Pons (tissue), 1 donor: ENCODE data around the gene MDM4.

ENCODE experiments used
- DNase-seq: peaks from one replicate; pipeline ENCODE4 v3.0.0-alpha.2; 2016; ENCODE audit warnings: low spot score

MDM4 gene

GRCh38 chr1:204578867-204579664 is 62.9 kb downstream of the MDM4 start:
- peak; percentile 22 for DNase-seq

- no peak for DNase-seq
Observed at GRCh38 chr1:204579681-204580080, 63.5 kb downstream of the MDM4 start.

- DNase-seq, result no peak
Observed at GRCh38 chr1:204580862-204581261, 64.7 kb downstream of the MDM4 start.

GRCh38 chr1:204581759-204582158 is 65.6 kb downstream of the MDM4 start:
- DNase-seq, result no peak

- DNase-seq, result peak; percentile 70
Observed at GRCh38 chr1:204583909-204584632, 67.9 kb downstream of the MDM4 start.

- no peak for DNase-seq
Observed at GRCh38 chr1:204584699-204585372, 68.6 kb downstream of the MDM4 start.

GRCh38 chr1:204587621-204588020 is 71.4 kb downstream of the MDM4 start:
- no peak for DNase-seq

- DNase-seq, result no peak
Observed at GRCh38 chr1:204588826-204589225, 72.6 kb downstream of the MDM4 start.

- no peak for DNase-seq
Observed at GRCh38 chr1:204589409-204590038, 73.3 kb downstream of the MDM4 start.

- no peak for DNase-seq
Observed at GRCh38 chr1:204591473-204592090, 75.4 kb downstream of the MDM4 start.

- DNase-seq, result no peak
Observed at GRCh38 chr1:204592246-204592948, 76.2 kb downstream of the MDM4 start.

- DNase-seq, result no peak
Observed at GRCh38 chr1:204598319-204598969, 82.2 kb downstream of the MDM4 start.

- no peak for DNase-seq
Observed at GRCh38 chr1:204599098-204599497, 82.9 kb downstream of the MDM4 start.

GRCh38 chr1:204599596-204599995 is 83.4 kb downstream of the MDM4 start:
- no peak for DNase-seq

- no peak for DNase-seq
Observed at GRCh38 chr1:204600203-204600602, 84.0 kb downstream of the MDM4 start.

GRCh38 chr1:204600968-204601367 is 84.8 kb downstream of the MDM4 start:
- no peak for DNase-seq

- DNase-seq, result no peak
Observed at GRCh38 chr1:204602111-204602579, 85.9 kb downstream of the MDM4 start.

GRCh38 chr1:204602871-204603542 is 86.8 kb downstream of the MDM4 start:
- no peak for DNase-seq

- DNase-seq, result no peak
Observed at GRCh38 chr1:204605791-204606190, 89.6 kb downstream of the MDM4 start.
